NT2/D1 (cell line): ENCODE measurements around the gene EFCC1.

Experiments
- DNase-seq: peaks from one replicate; pipeline ENCODE4 v3.0.0-alpha.2; 2011; ENCODE audit warnings: low read depth, low spot score
- H3K27me3 ChIP-seq: 2 replicates; pipeline ENCODE4 v1.6.0; 2011; ENCODE audit warnings: mild to moderate bottlenecking; ENCODE audit not compliant: insufficient read length, insufficient read depth
- H3K36me3 ChIP-seq: 2 replicates; pipeline ENCODE4 v1.6.1; 2011; ENCODE audit warnings: mild to moderate bottlenecking, low read length, mixed read lengths; ENCODE audit not compliant: insufficient read depth, insufficient read length
- H3K4me1 ChIP-seq: 2 replicates; pipeline ENCODE4 v1.5.1; 2011; ENCODE audit not compliant: insufficient read depth, insufficient read length
- H3K4me3 ChIP-seq: 2 replicates; pipeline ENCODE4 v1.5.1; 2011; ENCODE audit warnings: low read depth; ENCODE audit not compliant: insufficient read length
- H3K9ac ChIP-seq: 2 replicates; pipeline ENCODE4 v1.6.0; 2011; ENCODE audit warnings: low read depth; ENCODE audit not compliant: insufficient read length
- H3K9me3 ChIP-seq: 2 replicates; pipeline ENCODE4 v1.5.1; 2011; ENCODE audit warnings: mild to moderate bottlenecking, low read length; ENCODE audit not compliant: insufficient read depth
- SUZ12 ChIP-seq: IDR thresholded peaks from 2 replicates; pipeline ENCODE4 v1.6.1; 2011; ENCODE audit not compliant: insufficient read length, insufficient read depth; ENCODE audit errors: extremely low read depth
- YY1 ChIP-seq: IDR thresholded peaks from 2 replicates; pipeline ENCODE4 v1.6.1; 2011; ENCODE audit not compliant: insufficient read length, insufficient read depth
- ZNF274 ChIP-seq: IDR thresholded peaks from 2 replicates; pipeline ENCODE4 v1.6.1; 2011; ENCODE audit warnings: mild to moderate bottlenecking, low read depth, low read length

EFCC1 gene

DNA sequence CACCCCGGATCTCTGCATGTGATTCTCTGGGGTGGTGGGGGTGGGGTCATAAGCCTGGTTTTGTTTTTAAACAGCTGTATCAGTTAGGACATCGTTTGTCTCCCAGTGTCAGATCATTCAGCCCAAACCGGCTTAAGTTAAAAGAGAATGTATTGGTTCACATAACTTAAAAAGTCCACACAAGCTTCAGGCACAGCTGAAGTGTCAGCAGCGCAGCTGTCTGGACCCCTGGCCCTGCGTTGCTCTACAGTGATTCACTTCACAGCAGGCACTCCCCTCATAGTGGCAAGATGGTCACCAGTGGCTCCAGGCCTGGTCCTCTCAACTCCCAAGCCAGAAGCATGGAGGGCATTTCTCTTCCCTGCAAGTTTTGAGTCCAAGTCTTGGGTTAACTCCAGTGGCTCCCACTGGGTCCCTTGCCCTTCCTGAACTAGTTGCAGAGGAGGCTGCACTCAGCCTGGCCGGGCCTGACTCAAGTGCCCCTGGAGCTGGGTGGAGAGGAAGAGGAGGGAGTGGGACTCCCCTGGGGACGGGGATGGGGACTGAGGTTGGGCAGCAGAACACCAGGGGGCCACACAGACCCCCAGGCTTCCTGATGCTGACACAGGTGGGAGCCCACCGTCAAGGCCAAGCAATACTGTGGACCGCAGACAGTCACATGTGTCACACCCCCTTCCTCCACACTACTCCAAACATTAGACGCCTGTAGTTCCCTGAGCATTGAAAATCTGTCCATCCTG, 30.5 kb downstream of the EFCC1 start:
- TF ChIP-seq SUZ12 (no peak), YY1 (no peak), ZNF274 (no peak)
- Histone ChIP-seq H3K36me3 (no peaks in the 10 kb centered on the region), H3K4me3 (no peak overlapping the region), H3K9me3 (peaks cover 4% of the 10 kb centered on the region; the same call in 1 of the 2 replicates), H3K4me1 (peaks cover 15% of the 10 kb centered on the region), H3K9ac (no peak overlapping the region), H3K27me3 (no peaks in the 10 kb centered on the region)
- DNase-seq, result no peak

- TF ChIP-seq YY1, result no peak
- no peak for TF ChIP-seq ZNF274
- no peak for TF ChIP-seq SUZ12
- Histone ChIP-seq H3K27me3 (no peaks in the 10 kb centered on the region), H3K4me1 (peaks cover 15% of the 10 kb centered on the region), H3K4me3 (no peak overlapping the region), H3K36me3 (no peaks in the 10 kb centered on the region), H3K9ac (peak overlapping the region; percentile 37), H3K9me3 (peaks cover 4% of the 10 kb centered on the region; the same call in 1 of the 2 replicates)
- DNase-seq, result no peak
Observed at GRCh38 chr3:129032716-129033115, 31.6 kb downstream of the EFCC1 start.

DNA sequence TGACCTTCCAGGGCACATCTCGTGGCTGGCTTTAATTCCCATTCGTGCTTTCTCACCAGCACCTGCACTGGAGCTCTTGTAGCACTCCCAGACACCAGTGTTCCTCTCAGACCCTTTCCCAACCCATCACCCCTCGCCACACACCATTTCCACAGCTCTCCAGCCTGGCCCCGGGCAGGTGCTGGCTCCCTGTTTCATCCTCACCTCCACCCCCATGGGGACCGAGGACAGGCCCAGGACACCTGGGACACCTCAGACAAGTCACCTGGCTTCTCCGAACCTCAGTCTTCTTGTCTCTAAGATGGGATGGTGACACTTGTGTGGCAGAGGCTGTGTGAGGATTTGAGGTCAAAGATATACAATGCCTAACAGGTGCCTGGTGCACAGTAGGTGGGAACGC, 32.0 kb downstream of the EFCC1 start:
- no peak for TF ChIP-seq SUZ12
- TF ChIP-seq YY1, result no peak
- TF ChIP-seq ZNF274, result no peak

DNA sequence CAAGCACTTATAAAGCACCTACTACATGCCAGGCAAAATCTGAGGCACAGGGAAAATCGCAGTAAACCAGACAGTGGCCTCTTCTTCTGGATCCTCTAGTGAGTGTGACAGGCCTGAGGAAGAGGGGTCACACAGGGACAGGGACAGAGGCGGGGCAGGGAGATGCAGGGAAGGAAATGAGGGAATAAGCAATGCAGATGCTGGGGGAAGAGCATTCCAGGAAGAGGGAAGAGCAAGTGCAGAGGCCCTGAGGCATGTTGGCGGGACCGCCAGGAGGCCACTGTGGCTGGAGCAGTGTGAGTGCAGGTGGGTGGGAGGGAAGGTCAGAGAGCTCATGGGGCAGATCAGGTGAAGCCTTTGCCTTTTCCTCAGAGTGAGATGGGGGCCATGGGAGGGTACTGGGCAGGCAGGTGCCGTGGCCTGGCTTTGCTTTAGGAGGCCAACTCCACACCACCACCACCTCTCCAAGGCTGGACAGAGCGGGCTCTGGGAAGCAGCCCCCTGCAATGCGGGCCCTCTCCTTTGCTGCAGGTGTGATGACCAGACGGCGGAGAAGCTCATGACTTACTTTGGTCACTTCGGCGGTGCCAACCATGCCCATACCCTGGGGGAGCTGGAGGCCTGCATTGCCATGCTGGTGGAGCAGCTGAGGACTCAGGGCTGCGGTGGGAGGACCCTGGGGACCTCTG, 32.7 kb downstream of the EFCC1 start:
- Histone ChIP-seq H3K9me3 (peaks cover 4% of the 10 kb centered on the region; the same call in 1 of the 2 replicates), H3K27me3 (no peaks in the 10 kb centered on the region), H3K4me3 (no peak overlapping the region), H3K4me1 (peaks cover 17% of the 10 kb centered on the region), H3K9ac (no peak overlapping the region), H3K36me3 (no peaks in the 10 kb centered on the region)
- DNase-seq, result no peak
- TF ChIP-seq ZNF274 (no peak), YY1 (no peak), SUZ12 (no peak)

More for the DNA sequence above, 32.0 kb downstream of the EFCC1 start:
- Histone ChIP-seq H3K4me1 (peaks cover 15% of the 10 kb centered on the region), H3K27me3 (no peaks in the 10 kb centered on the region), H3K4me3 (no peak overlapping the region), H3K36me3 (no peaks in the 10 kb centered on the region), H3K9ac (peak overlapping the region; percentile 37), H3K9me3 (peaks cover 4% of the 10 kb centered on the region; the same call in 1 of the 2 replicates)
- no peak for DNase-seq

- no peak overlapping the region for H3K4me3 ChIP-seq
- no peak overlapping the region for H3K9ac ChIP-seq
- H3K9me3 ChIP-seq, result peaks cover 4% of the 10 kb centered on the region; the same call in 1 of the 2 replicates
- H3K4me1 ChIP-seq, result peaks cover 26% of the 10 kb centered on the region
- DNase-seq, result no peak
- H3K27me3 ChIP-seq, result no peaks in the 10 kb centered on the region
- TF ChIP-seq SUZ12 (no peak), YY1 (no peak), ZNF274 (no peak)
- H3K36me3 ChIP-seq, result no peaks in the 10 kb centered on the region
Observed at GRCh38 chr3:129034642-129035041, 33.5 kb downstream of the EFCC1 start.

DNA sequence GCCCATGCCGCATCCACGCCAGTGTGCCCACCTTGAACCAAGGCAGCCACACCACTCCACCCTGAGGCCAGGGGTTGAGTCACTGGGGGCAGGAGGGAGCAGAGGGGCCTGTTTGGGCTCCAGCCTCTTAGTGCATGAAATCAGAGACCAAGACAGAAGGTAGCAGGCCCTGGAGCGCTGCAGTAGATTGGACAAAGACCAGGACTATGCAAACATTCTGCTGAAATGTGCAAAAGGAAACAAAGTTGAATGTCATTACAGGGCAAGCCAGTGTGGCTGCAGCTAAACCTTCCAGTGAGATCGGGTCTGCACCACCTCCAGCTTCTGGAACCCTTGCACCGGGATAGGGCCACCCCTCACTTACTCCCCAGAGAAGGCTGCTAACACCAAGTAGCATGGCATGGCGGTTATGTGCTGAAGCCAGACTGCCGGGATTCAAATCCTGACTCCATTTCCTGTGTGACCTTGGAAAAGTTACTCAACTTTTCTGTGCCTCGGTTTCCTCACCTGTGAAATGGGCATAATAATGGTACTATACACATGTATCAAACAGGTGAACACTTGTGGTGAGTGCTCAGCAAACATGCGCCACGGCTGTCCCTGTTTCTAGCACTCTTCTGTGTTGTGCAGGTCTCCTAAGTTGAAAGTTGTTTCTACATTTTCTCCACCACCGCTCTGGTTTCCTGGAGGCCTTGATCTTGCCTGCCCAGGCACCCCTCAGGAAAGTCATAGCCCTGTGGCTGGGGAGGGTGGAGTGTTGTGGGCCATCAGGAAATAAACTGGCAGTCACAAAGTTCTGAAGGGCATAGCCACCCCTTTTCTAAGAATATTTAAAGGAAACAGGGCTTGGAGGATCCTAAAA, 34.5 kb downstream of the EFCC1 start:
- TF ChIP-seq YY1, result no peak
- TF ChIP-seq ZNF274, result no peak
- no peak for TF ChIP-seq SUZ12
- Histone ChIP-seq H3K9me3 (no peaks in the 10 kb centered on the region), H3K4me3 (no peak overlapping the region), H3K27me3 (no peaks in the 10 kb centered on the region), H3K9ac (no peak overlapping the region), H3K4me1 (peaks cover 28% of the 10 kb centered on the region), H3K36me3 (no peaks in the 10 kb centered on the region)
- DNase-seq, result no peak
